Testis (tissue), 3 donors: ENCODE measurements around the gene ITGB1. TPM values are rescaled to one million over a fixed set of nuclear protein-coding genes. Genes with fewer than 3 reads are reported as not detected.

Source experiments
- DNase-seq: peaks from one replicate; pipeline ENCODE4 v3.0.0-alpha.2; 2019
- H3K27ac ChIP-seq, 2 donors: fragments of 200-600 bp; sonication (generic); one replicate each; pipeline ENCODE4 v1.5.1; 2019
- H3K27me3 ChIP-seq: fragments of 200-600 bp; sonication (generic); one replicate; pipeline ENCODE4 v1.5.1; 2019
- H3K36me3 ChIP-seq: fragments of 200-600 bp; sonication (generic); one replicate; pipeline ENCODE4 v1.5.1; 2017; ENCODE audit warnings: low read depth; ENCODE audit errors: missing control alignments
- H3K4me1 ChIP-seq: fragments of 200-600 bp; sonication (generic); one replicate; pipeline ENCODE4 v1.5.1; 2019
- H3K4me3 ChIP-seq, 2 donors: fragments of 200-600 bp; sonication (generic); one replicate each; pipeline ENCODE4 v1.5.1; 2017 to 2019
- H3K9me3 ChIP-seq: fragments of 200-600 bp; sonication (generic); one replicate; pipeline ENCODE4 v1.5.1; 2017
- CTCF ChIP-seq, 3 experiments: fragments of 450-650 bp in 2 of 3; fragments of 200-600 bp in 1 of 3; sonication (generic) in 1 of 3; IDR thresholded peaks; one replicate each; pipeline ENCODE4 v1.5.1; 2016 to 2019; ENCODE audit warnings: antibody characterized with exemption in 3 of 3, mild to moderate bottlenecking in 2 of 3, moderate library complexity in 1 of 3
- POLR2A ChIP-seq: fragments of 450-650 bp; IDR thresholded peaks from one replicate; pipeline ENCODE4 v1.6.1; 2017; ENCODE audit warnings: antibody characterized with exemption, mild to moderate bottlenecking, moderate library complexity
- WGBS, 2 donors: methylation state at CpG; one replicate each; pipeline ENCODE4 v1.1.5; 2018; 5-methylcytosine and 5-hydroxymethylcytosine counted together
- intact Hi-C: fragments of 100-400 bp; cut with DNase I; formaldehyde crosslinking; loops from one replicate; pipeline ENCODE4 v1.15.1; 2023; ENCODE audit warnings: low total_unique reads
- polyA plus RNA-seq: library from polyadenylated mRNA; stranded (reverse); fragments of 350-450 nt; fragmentation: Illumina TruSeq; extraction: RNeasy Lipid Tissue Mini Kit (QIAGEN cat#74804); gene quantifications from one replicate; pipeline ENCODE4 v1.2.3, GENCODE V29; 2014; ENCODE audit warnings: low read depth, low replicate concordance; ENCODE audit not compliant: insufficient read depth
- total RNA-seq, 2 donors: library from RNA; depleted of rRNA; stranded (reverse); fragments of >200 nt; gene quantifications; one replicate each; pipeline ENCODE4 v1.2.3, GENCODE V29; 2016

Gene ITGB1
- total and polyA plus RNA-seq, 3 donors from 2014 or later: 158 to 189 (median 175) TPM

DNA sequence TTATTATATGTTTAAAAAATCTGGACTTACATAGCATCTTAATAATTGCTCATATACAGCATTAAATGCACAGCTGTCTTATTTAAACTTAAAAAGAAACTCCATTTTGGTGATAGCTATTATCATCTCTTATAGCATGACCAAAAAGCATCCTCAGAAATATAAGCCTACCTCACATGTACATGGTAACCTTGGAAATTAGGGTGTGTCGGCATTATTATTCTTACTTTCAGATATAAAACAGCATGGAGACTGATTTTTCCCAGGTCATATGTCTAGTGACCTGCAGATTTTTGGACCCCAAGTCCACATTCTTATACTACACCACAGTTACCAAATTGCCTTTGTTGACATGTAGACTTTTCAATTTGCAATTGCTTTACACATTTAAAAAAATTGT is 29.1 kb upstream of the ITGB1 start:
- Histone ChIP-seq H3K4me1 (no peaks in the 10 kb centered on the region), H3K36me3 (no peaks in the 10 kb centered on the region), H3K27ac (no peak overlapping the region), H3K9me3 (no peaks in the 10 kb centered on the region), H3K4me3 (no peak overlapping the region), H3K27me3 (no peaks in the 10 kb centered on the region)
- 94 to 97% methylated on average over 1 of the region's 1 CpG for WGBS, 2 donors
- DNase-seq: no peak
- intact Hi-C loops: no loop called here
- no peak for TF ChIP-seq CTCF (IDR thresholded peaks at IDR 0.05)
- TF ChIP-seq POLR2A: no peak

DNA sequence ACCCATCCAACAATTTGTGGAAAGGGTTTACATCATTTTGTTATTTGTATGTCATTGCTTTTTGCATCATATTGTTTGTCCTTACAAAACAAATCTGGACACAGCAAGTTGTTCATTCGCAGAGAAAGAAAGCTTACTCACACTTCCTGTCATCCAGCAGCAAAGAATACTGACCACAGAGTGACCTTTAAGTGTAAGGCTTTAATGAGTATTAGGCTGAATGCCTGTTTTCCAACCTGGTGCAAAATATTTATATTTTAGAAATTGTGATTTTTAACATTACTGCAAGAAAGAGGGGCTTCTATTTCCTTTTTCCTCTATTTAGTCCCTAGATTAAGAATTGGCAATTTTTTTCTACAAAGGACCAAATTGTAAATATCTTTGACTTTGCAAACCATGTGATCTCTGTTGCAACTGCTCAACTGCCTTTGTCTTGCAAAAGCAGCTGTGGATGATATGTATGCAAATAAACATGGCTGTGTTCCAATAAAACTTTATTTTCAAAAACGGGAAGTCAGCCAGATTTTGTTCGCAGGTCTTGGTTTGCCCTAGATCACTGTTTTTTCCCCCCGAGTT is 27.8 kb upstream of the ITGB1 start:
- Histone ChIP-seq H3K27ac (no peak overlapping the region), H3K36me3 (no peaks in the 10 kb centered on the region), H3K4me3 (no peak overlapping the region), H3K27me3 (no peaks in the 10 kb centered on the region), H3K4me1 (no peaks in the 10 kb centered on the region), H3K9me3 (no peaks in the 10 kb centered on the region)
- no peak for DNase-seq
- TF ChIP-seq CTCF (IDR thresholded peaks at IDR 0.05): no peak
- no peak for TF ChIP-seq POLR2A
- intact Hi-C loops: no loop called here
- WGBS, 2 donors: 62 to 63% methylated on average over 4 of the region's 4 CpGs

DNA sequence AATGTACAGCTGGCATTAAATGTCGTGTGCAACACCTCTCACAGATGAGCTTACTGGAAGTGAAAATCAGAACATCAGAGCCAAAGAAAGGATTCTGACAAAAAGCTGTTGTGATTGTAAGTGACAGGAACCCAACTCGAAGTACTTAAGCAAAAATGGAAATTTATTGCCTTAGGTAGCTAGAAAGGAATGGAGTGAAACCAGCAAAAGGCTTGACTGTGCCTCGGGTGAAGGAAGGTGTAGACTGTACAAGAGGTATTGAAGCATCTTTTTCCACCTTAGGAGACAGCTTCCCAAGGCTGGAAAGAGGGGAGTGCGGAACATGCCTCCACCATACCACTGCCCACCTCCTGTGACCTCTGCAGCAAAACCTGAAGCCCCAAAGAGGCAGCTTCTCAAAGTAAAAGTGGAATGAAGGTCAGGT is 27.3 kb upstream of the ITGB1 start:
- no peaks in the 10 kb centered on the region for H3K4me1 ChIP-seq
- no peak for TF ChIP-seq CTCF (IDR thresholded peaks at IDR 0.05)
- no peak for TF ChIP-seq POLR2A
- no peaks in the 10 kb centered on the region for H3K27me3 ChIP-seq
- no peak overlapping the region for H3K27ac ChIP-seq
- H3K4me3 ChIP-seq: no peak overlapping the region
- H3K36me3 ChIP-seq: no peaks in the 10 kb centered on the region
- no peak for DNase-seq
- intact Hi-C loops: no loop called here
- WGBS, 2 donors: 87 to 90% methylated on average over 4 of the region's 4 CpGs
- no peaks in the 10 kb centered on the region for H3K9me3 ChIP-seq

DNA sequence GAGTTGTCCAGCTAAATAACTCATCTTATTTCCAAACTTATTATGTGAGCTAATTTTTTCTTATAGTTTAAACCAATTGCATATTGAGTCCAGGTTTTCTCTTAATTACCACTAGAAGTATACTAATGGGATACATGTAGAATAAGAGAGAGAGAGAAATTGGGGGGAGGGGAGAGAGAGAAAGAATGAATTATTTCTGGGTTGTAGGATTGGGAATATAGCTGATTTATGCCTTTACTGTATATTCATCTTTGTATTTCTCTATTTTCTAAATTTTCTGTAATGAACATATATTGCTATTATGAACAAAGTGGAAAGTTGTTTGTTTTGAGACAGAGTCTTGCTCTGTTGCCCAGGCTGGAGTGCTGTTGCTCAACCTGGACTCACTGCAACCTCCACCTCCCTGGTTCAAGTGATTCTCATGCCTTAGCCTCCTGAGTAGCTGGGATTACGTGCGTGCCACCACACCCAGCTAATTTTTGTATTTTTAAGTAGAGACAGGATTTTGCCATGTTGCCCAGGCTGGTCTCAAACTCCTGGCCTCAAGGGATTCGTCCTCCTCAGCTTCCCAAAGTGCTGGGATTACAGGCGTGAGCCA is 26.1 kb upstream of the ITGB1 start:
- intact Hi-C loops: no loop called here
- H3K4me1 ChIP-seq: peaks cover 4% of the 10 kb centered on the region
- no peaks in the 10 kb centered on the region for H3K9me3 ChIP-seq
- H3K27me3 ChIP-seq: no peaks in the 10 kb centered on the region
- H3K36me3 ChIP-seq: no peaks in the 10 kb centered on the region
- H3K27ac ChIP-seq: no peak overlapping the region
- no peak for DNase-seq
- TF ChIP-seq CTCF (IDR thresholded peaks at IDR 0.05): no peak
- no peak for TF ChIP-seq POLR2A
- H3K4me3 ChIP-seq: no peak overlapping the region
- 96 to 100% methylated on average over 4 of the region's 4 CpGs for WGBS, 2 donors
